Stimulated activated CD4-positive, alpha-beta T cell treated with anti-CD3 and anti-CD28 coated beads, Interleukin-1b, Interleukin-23, amount 100 ng/mL, for 48 hours (primary cell): ENCODE data around the gene TTLL13.

Source experiments
- DNase-seq: peaks from one replicate; pipeline ENCODE4 v3.0.0-alpha.2; 2020

Gene TTLL13

DNA sequence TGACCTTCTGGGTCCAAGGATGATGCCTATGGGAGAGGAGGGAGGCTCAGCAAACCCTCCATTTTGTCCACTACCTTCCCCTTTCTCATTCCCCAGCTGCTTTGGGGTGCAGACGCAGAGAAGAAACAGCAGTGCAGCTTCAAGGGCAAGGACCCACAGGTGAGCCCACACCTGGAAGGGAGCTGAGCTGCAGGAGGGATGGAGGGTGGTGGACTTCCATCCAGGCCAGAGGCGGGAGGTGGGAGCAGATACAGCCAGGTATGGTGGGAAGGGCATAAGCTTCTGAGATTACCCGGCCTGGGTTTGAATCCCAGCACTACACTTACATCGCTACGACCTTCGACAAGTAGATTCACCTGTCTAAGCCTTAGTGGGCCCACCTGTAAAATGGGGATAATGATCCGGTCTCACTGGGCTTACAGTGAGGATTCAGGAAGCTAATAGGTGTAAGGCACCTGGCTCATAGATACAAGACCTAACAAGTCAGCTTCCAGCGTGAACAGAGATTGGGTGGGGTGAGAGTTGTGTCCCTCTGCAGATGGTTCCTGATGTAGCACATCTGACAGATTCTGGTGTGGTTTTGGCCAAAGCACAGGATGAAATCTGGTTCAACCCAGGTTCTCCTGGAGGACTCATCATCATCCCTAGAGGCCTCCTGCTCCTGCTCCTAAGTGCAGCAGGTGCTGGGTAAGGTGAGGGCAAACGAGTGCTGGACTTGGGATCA, 31.5 kb upstream of the TTLL13 start:
- DNase-seq: no peak

- peak; percentile 41 for DNase-seq
Observed at GRCh38 chr15:90219421-90220141, 29.8 kb upstream of the TTLL13 start.

DNA sequence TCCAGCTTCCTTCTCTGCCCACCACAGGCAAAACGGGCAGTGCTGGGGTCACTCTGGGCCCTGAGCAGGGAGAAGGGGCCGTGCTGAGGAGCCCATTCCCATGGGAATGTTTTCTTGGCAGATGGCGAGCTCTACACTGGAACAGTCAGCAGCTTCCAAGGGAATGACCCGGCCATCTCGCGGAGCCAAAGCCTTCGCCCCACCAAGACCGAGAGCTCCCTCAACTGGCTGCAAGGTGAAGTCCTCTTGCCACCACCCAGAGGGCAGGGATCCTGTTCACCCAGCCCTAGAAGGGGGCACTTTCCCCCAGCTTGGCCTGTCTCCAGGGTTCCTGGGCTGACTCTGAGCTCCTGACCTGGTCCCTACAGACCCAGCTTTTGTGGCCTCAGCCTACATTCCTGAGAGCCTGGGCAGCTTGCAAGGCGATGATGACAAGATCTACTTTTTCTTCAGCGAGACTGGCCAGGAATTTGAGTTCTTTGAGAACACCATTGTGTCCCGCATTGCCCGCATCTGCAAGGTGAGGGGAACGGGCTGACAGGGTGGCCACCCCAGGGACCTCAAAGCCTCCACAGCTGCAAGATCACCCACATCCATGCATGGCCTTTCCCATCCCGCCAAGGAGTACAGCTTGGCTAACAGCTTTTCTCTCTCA, 28.0 kb upstream of the TTLL13 start:
- no peak for DNase-seq

- no peak for DNase-seq
Observed at GRCh38 chr15:90222547-90222946, 26.8 kb upstream of the TTLL13 start.

DNA sequence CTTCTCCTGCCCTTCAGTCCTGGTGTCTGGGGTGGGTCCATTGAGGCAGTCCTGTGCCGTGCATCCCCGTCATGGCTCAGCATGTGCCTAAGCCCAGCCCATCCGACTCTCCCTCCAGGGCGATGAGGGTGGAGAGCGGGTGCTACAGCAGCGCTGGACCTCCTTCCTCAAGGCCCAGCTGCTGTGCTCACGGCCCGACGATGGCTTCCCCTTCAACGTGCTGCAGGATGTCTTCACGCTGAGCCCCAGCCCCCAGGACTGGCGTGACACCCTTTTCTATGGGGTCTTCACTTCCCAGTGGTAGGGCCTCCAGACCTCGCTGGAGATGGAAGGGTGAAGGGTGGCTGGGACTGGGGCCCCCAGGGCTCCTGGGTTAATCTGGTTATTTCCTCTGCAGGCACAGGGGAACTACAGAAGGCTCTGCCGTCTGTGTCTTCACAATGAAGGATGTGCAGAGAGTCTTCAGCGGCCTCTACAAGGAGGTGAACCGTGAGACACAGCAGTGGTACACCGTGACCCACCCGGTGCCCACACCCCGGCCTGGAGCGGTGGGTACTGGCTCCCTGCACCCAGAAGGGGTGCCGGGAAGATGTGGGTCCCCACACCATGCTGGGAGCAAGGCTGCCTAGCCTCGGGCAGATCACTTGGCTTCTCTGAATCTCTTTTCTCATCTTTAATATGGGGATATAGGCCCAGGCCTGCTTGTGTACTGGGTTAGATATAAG, 25.8 kb upstream of the TTLL13 start:
- no peak for DNase-seq

GRCh38 chr15:90225047-90225446, 24.3 kb upstream of the TTLL13 start:
- DNase-seq: no peak

DNA sequence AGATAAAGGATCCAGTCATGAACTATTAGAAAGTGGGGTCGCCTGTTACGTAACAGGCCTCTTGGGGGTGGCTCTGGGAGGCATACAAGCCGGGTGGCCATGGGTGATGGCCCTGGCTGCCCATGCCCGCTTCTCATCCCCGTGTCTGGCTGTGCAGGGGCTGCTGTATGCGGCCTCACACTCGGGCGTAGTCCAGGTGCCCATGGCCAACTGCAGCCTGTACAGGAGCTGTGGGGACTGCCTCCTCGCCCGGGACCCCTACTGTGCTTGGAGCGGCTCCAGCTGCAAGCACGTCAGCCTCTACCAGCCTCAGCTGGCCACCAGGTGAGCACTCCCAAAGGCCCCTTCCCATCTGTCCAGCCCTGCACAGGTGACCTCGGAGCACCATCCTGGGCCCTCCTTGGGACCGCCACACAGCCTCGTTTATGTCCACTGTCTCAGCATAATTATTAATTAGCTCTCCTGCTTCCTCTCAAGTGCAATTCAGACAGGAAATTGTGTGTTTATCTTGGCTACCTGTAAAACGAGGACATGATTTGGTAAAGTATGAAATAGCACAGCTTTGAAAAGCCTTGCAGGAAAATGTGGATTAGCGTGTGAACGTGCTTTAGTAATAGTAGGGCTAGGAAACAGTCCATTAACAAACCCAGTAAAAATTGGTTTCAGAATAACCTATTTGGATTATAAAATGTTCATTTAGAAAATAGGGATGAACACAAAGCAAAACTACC, 23.7 kb upstream of the TTLL13 start:
- DNase-seq: no peak

DNA sequence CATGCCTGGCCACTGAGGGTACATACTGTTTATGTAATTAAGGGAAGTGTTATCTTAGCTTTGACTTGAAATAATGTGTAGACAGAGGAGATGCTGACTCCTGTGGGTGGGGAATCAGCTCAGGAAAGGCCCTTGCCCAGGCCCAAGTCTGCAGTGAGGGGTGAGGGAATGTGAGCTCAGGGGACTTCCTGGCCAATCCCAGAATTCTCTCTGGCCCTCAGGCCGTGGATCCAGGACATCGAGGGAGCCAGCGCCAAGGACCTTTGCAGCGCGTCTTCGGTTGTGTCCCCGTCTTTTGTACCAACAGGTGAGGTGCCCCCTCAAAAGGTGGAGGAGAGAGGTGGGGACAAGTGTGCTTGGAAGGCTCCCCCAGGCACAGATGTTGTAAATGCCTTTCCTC, 22.0 kb upstream of the TTLL13 start:
- no peak for DNase-seq

GRCh38 chr15:90227816-90228772, 21.3 kb upstream of the TTLL13 start:
- no peak for DNase-seq

- no peak for DNase-seq
Observed at GRCh38 chr15:90228960-90229359, 20.4 kb upstream of the TTLL13 start.

GRCh38 chr15:90230071-90230494, 19.3 kb upstream of the TTLL13 start:
- DNase-seq: no peak

- DNase-seq: no peak
Observed at GRCh38 chr15:90230610-90231009, 18.7 kb upstream of the TTLL13 start.

DNA sequence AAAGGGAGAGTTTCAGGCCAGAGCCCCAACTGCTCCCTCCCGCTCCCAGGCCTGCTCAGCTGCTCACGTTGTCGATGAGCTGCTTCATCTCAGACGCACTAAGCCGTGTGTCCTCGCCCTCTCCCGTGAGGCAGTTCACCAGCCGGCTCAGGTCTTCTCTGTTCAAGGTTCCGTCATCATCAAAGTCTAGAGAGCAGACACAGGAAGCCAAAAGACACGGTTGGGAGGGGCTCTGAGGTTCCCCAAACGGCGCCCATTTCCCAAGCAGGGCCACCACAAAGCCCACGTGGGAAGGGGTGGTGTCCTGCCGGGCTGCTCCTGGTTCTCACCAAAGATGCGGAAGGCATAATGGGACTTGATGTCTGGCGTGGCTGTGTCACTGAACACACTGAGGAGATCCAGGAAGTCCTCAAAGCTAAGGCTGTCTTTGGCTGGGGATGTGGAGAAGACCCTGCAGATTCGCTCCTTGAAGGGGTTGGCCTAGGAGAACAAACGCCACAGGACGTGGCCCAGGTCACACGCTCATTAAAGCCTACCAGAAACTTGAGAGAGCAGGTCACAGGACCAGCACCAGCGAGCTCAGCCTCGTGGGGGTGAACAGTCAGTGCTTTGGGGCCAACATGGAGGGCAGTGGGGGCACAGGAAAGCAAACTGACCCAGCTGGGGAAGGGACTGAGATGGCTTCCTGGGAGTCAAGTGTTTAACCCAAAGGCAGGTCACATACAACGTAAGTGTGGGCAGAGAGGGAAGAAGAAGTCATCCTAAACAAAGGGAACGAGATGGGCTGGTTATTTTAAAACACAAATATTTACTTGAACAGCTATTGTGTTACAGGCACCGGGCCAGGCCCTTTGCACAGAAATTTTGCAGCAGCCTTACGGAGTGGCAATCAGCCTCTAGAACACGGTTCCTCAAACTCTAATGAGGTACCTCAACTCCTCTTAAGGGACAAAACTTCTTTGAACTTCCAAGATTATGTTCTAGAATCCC, 18.0 kb upstream of the TTLL13 start:
- peak; percentile 77 for DNase-seq

DNA sequence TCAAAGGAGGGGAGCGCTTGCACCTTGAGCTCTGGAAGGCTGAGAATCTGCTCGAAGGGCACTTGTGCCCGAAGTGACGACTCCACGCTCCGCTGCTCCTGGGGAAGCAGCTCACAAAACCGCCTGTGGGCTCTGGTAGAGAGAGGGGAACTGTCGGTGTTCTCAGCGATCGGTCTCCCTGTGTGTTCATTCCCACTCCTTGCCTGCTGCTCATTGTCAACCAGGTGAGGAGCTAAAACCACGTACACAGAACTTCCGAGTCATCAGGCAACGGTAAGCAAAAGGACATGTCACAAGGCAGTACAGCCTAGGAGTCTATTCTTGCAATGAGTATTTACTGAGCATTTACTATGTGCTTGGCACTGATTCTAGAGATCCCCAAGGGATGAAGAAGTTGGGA, 17.2 kb upstream of the TTLL13 start:
- peak; percentile 20 for DNase-seq

DNA sequence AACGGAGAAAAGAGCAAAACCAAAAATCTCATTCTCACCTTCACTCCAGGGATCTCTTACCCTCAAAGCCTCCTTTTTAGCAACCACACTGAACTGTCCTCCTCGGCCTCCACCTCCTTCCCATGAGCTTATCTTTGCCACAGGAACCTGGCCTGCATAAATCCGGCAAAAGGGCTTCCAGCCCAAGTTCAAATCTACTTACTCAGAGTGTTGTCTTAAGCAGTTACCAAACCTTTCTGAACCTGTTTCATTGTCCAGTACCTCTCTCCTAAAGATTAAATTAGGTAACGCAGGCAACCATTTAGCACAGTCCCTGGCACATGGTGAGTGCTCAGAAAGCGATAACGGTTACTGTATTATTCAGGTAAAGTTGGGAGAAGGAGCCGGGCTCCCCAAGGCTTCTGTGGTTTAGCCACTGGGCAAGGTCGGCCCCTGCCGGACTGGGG, 16.4 kb upstream of the TTLL13 start:
- no peak for DNase-seq

DNA sequence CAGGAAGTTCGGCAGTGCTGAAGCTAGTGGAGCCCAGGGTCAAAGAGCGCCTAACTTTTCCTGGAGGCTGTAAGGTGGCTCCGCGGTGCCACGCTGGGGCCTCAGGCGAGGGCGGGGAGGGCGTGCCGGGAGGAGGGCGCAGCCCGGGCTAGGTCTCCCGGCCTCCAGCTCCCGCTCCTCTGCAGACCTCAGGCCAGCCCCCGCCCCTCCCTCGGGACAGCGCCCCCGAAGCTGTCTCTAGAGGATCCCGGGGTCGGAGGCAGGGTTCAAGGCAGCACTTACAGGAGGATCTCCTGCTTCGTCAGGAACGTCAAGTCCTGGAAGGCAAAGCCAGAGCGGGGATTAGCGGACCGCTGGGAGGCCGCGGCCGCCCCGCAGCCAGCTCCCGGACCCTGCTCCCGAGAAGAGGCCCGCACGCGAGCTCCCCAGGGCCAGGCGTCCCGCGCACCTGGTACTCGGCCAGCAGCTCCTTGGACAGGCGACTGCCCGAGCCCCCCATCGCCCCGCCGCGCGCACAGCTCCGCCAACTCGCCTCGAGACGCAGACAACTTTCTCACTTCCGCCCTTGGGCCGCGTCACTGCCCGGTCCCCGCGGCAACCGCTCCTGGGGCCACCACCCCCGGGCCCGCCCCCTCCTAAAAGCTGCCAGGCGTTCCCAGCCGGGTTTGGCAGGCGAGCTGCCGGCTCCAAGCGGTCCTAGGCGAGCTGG, 15.8 kb upstream of the TTLL13 start, which contains the start of gene CIB1:
CIB1 (minus strand) TSS at position 555 of the 709 bp plus-strand sequence; CDS start at position 499, 56 bp downstream.
- DNase-seq: peak; percentile 98

DNA sequence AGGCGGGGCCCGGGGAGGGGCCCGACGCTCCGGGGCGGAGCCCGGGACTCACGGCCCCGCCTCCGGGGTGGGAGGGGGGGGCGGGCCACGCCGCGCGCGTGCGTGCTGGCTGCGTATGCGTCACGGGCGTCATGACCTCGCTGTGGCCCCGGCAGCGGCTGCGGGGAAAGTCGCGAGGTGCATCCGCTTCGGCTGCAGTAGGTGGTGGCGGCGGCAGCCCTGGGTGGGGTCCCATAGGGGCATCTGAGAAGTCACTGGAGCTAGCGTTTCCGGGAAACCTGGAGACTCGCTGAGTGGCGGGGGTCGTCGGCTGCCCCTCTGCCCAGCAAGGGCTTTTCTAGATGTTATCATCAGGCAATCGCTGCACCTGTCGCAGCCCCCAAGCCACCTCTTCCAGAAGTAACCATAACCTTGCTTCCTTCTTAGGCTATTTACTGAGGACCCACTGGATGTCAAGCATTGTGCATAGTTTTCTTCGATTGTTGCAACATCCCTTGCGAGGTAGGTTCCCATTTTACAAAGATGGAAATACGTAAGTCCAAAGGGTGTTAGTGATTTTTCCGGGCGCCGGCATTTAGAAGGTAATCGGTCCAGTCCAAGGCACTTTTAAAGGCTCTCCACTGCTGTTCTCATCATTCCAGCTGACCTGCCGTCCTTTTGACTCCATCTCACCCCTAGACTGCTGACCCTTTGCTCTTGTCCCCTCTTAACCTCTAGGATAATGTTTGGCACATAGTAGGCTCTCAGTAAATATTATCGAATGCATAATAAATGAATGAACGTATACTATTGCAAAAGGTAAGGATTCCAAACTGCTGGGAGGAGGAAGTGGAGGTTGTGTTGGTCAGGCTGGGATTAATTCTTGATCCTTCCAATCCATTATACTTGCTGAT, 15.0 kb upstream of the TTLL13 start, which contains the start of gene GDPGP1:
GDPGP1 (plus strand) TSS at position 114 of the 893 bp plus-strand sequence. CDS start 6,700 bp downstream, outside the sequence.
- no peak for DNase-seq

DNA sequence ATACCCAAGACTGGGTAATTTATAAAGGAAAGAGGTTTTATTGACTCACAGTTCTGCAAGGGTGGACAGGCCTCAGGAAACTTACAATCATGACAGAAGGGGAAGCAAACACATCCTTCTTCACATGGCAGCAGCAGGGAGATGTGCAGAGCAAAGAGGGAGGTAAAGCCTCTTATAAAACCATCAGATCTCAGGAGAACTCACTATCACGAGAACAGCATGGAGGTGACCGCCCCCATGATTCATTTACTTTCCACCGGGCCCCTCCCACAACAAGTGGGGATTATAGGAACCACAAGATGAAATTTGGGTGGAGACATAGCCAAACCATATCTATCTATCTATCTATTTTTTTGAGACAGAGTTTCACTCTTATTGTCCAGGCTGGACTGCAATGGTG, 10.0 kb upstream of the TTLL13 start:
- no peak for DNase-seq
